H1 (cell line): ENCODE measurements around the gene OPHN1. TPM values are rescaled to one million over a fixed set of nuclear protein-coding genes. Genes with fewer than 3 reads are reported as not detected.

Experiments used
- CTCF ChIA-PET: fragments of 300-600 bp; sonication (Branson Sonifier 250); formaldehyde crosslinking; loops from one replicate; lab custom pipeline; 2021; ENCODE audit not compliant: partially characterized antibody; lab: Charles Lee
- POLR2A ChIA-PET: fragments of 300-600 bp; sonication (Branson Sonifier 250); formaldehyde crosslinking; loops from one replicate; lab custom pipeline; 2021; ENCODE audit warnings: inconsistent platforms; ENCODE audit not compliant: partially characterized antibody; lab: Charles Lee
- DNase-seq, 2 experiments: peaks; one replicate each; pipeline versions ENCODE4 v3.0.0 to v3.0.0-alpha.2; 2010 to 2022; ENCODE audit warnings: low spot score in 2 of 2, low read depth in 1 of 2, mixed read lengths in 1 of 2
- FAIRE-seq: peaks from 2 replicates; lab custom pipeline; 2011; peaks lifted over from hg19 to GRCh38; lab: Jason Lieb, UNC
- H2AFZ ChIP-seq: 2 replicates; pipeline ENCODE4 v1.8.1; 2012; ENCODE audit warnings: low read length, inconsistent platforms
- H2AK5ac ChIP-seq: 2 replicates; pipeline ENCODE4 v1.6.1; 2013; ENCODE audit warnings: low read depth, low read length
- H2BK120ac ChIP-seq: replicated peaks from 2 replicates; pipeline ENCODE3; 2013; ENCODE audit warnings: low read depth, low read length, inconsistent platforms
- H2BK12ac ChIP-seq: 2 replicates; pipeline ENCODE4 v1.6.1; 2013; ENCODE audit warnings: low read depth, low read length
- H2BK15ac ChIP-seq: 2 replicates; pipeline ENCODE4 v1.6.1; 2013; ENCODE audit warnings: low read length
- H2BK20ac ChIP-seq: 2 replicates; pipeline ENCODE4 v1.6.1; 2013; ENCODE audit warnings: low read length
- H2BK5ac ChIP-seq: 2 replicates; pipeline ENCODE4 v1.6.1; 2013; ENCODE audit warnings: low read depth, low read length
- H3K14ac ChIP-seq: 2 replicates; pipeline ENCODE4 v1.6.1; 2013; ENCODE audit warnings: inconsistent platforms; ENCODE audit not compliant: insufficient read length
- H3K18ac ChIP-seq: 2 replicates; pipeline ENCODE4 v1.6.1; 2013; ENCODE audit warnings: low read length; ENCODE audit errors: extremely low read depth
- H3K23ac ChIP-seq: 2 replicates; pipeline ENCODE4 v1.6.1; 2013; ENCODE audit warnings: inconsistent platforms; ENCODE audit not compliant: insufficient read length
- H3K23me2 ChIP-seq: 2 replicates; pipeline ENCODE4 v1.6.1; 2013; ENCODE audit warnings: low read depth, low read length
- H3K27ac ChIP-seq: 2 replicates; pipeline ENCODE4 v1.6.1; 2011; ENCODE audit warnings: low read depth, low read length, inconsistent platforms
- H3K27me3 ChIP-seq, 4 experiments: replicated peaks in 1 of 4; 1 replicate in 1 of 4; 2 replicates in 3 of 4; pipeline versions ENCODE4 v1.6.1 to v1.8.1; 2011 to 2013; ENCODE audit warnings: low read length in 3 of 4, mild to moderate bottlenecking in 3 of 4, inconsistent platforms in 2 of 4, mixed read lengths in 2 of 4, moderate library complexity in 1 of 4; ENCODE audit not compliant: control insufficient read depth in 3 of 4, insufficient read depth in 3 of 4; ENCODE audit errors: extremely low read depth in 1 of 4
- H3K36me3 ChIP-seq, 4 experiments: 2 replicates each; pipeline versions ENCODE4 v1.6.1 to v1.8.1; 2011 to 2013; ENCODE audit warnings: mild to moderate bottlenecking in 4 of 4, low read length in 3 of 4, moderate library complexity in 2 of 4, control low read depth in 1 of 4, inconsistent platforms in 1 of 4; ENCODE audit not compliant: insufficient read depth in 4 of 4, control insufficient read depth in 2 of 4
- H3K4ac ChIP-seq: replicated peaks from 2 replicates; pipeline ENCODE3; 2013; ENCODE audit warnings: low read length, low read depth, mixed read lengths, inconsistent platforms; ENCODE audit not compliant: insufficient read length
- H3K4me1 ChIP-seq, 4 experiments: replicated peaks in 1 of 4; 1 replicate in 1 of 4; 2 replicates in 3 of 4; pipeline versions ENCODE4 v1.6.1 to v1.8.1; 2011 to 2013; ENCODE audit warnings: low read length in 3 of 4, inconsistent platforms in 2 of 4, mixed read lengths in 1 of 4; ENCODE audit not compliant: insufficient read depth in 4 of 4, control insufficient read depth in 3 of 4
- H3K4me2 ChIP-seq, 2 experiments: 2 replicates each; pipeline versions ENCODE4 v1.6.1 to v1.8.1; 2011 to 2013; ENCODE audit warnings: low read depth in 2 of 2, low read length in 2 of 2, control low read depth in 1 of 2, inconsistent platforms in 1 of 2, mild to moderate bottlenecking in 1 of 2; ENCODE audit not compliant: insufficient read depth in 1 of 2
- H3K4me3 ChIP-seq, 4 experiments: fragments of 200-600, 300-600 bp in 1 of 4; sonication (generic), shearing (Covaris generic), sonication (Bioruptor Twin) in 1 of 4; 2 replicates each; pipeline versions ENCODE4 v1.5.1 to v1.8.1; 2011 to 2016; ENCODE audit warnings: low read length in 4 of 4, low read depth in 3 of 4, control low read depth in 2 of 4, inconsistent platforms in 2 of 4, mild to moderate bottlenecking in 2 of 4, mixed read lengths in 1 of 4, moderate library complexity in 1 of 4; ENCODE audit not compliant: insufficient read depth in 2 of 4; ENCODE audit errors: extremely low read depth in 1 of 4
- H3K56ac ChIP-seq: replicated peaks from 2 replicates; pipeline ENCODE3; 2013; ENCODE audit warnings: low read depth, mild to moderate bottlenecking, mixed read lengths, low read length, inconsistent platforms; ENCODE audit not compliant: insufficient read length
- H3K79me1 ChIP-seq: 2 replicates; pipeline ENCODE4 v1.6.1; 2013; ENCODE audit warnings: low read depth, low read length, control low read depth
- H3K79me2 ChIP-seq, 2 experiments: 2 replicates each; pipeline versions ENCODE4 v1.6.1 to v1.8.1; 2012 to 2013; ENCODE audit warnings: low read length in 2 of 2, mild to moderate bottlenecking in 2 of 2, inconsistent platforms in 1 of 2; ENCODE audit not compliant: insufficient read depth in 2 of 2, control insufficient read depth in 1 of 2
- H3K9ac ChIP-seq, 4 experiments: replicated peaks in 1 of 4; 1 replicate in 1 of 4; 2 replicates in 3 of 4; pipeline versions ENCODE4 v1.6.1 to v1.8.1; 2011 to 2013; ENCODE audit warnings: low read depth in 3 of 4, low read length in 3 of 4, control low read depth in 2 of 4, mild to moderate bottlenecking in 2 of 4, moderate library complexity in 2 of 4, inconsistent platforms in 1 of 4; ENCODE audit errors: extremely low read depth in 1 of 4
- H3K9me3 ChIP-seq, 2 experiments: 2 replicates each; pipeline versions ENCODE4 v1.6.1 to v1.8.1; 2012 to 2013; ENCODE audit warnings: mild to moderate bottlenecking in 2 of 2, moderate library complexity in 2 of 2, control low read depth in 1 of 2, inconsistent platforms in 1 of 2, low read depth in 1 of 2, low read length in 1 of 2, mixed read lengths in 1 of 2; ENCODE audit not compliant: insufficient read depth in 2 of 2
- H4K20me1 ChIP-seq, 2 experiments: replicated peaks in 1 of 2; 2 replicates each; pipeline versions ENCODE3 to v1.8.1; 2011 to 2013; ENCODE audit warnings: inconsistent platforms in 2 of 2, low read length in 2 of 2, mild to moderate bottlenecking in 1 of 2; ENCODE audit not compliant: insufficient read depth in 2 of 2, control insufficient read depth in 1 of 2
- H4K5ac ChIP-seq: 2 replicates; pipeline ENCODE4 v1.6.1; 2013; ENCODE audit warnings: low read length, low read depth, mixed read lengths, inconsistent platforms; ENCODE audit not compliant: insufficient read length
- H4K8ac ChIP-seq: 2 replicates; pipeline ENCODE4 v1.8.0; 2013; ENCODE audit warnings: mild to moderate bottlenecking, moderate library complexity, low read length, inconsistent platforms; ENCODE audit not compliant: insufficient read depth; ENCODE audit errors: extremely low read depth
- H4K91ac ChIP-seq: replicated peaks from 2 replicates; pipeline ENCODE3; 2013; ENCODE audit warnings: low read length, mixed read lengths, inconsistent platforms; ENCODE audit not compliant: insufficient read length
- BRCA1 ChIP-seq: IDR thresholded peaks from 2 replicates; pipeline ENCODE4 v1.6.1; 2012; ENCODE audit warnings: low read depth, low read length, improper control_type of control experiment
- CTBP2 ChIP-seq: IDR thresholded peaks from 2 replicates; pipeline ENCODE4 v1.7.0; 2011; ENCODE audit warnings: borderline replicate concordance, mild to moderate bottlenecking, moderate library complexity, mixed read lengths, low read length; ENCODE audit not compliant: insufficient read depth, insufficient read length
- MAFK ChIP-seq: IDR thresholded peaks from 2 replicates; pipeline ENCODE4 v1.6.1; 2012; ENCODE audit warnings: low read depth, mild to moderate bottlenecking, improper control_type of control experiment, low read length
- MAX ChIP-seq: IDR thresholded peaks from 2 replicates; pipeline ENCODE4 v1.6.1; 2012; ENCODE audit warnings: inconsistent platforms
- NANOG ChIP-seq: IDR thresholded peaks from 2 replicates; pipeline ENCODE4 v1.6.1; 2011; ENCODE audit warnings: low read length, low read depth, mild to moderate bottlenecking, inconsistent platforms; ENCODE audit not compliant: insufficient read depth, poor library complexity, severe bottlenecking
- RXRA ChIP-seq: IDR thresholded peaks from 2 replicates; pipeline ENCODE4 v1.6.1; 2011; ENCODE audit warnings: low read depth, mild to moderate bottlenecking, low read length, moderate library complexity; ENCODE audit not compliant: insufficient read depth
- SP2 ChIP-seq: IDR thresholded peaks from 2 replicates; pipeline ENCODE4 v1.6.1; 2012; ENCODE audit warnings: mild to moderate bottlenecking, low read length, inconsistent platforms
- SP4 ChIP-seq: IDR thresholded peaks from 2 replicates; pipeline ENCODE4 v1.6.1; 2012; ENCODE audit warnings: low read length, inconsistent platforms
- WGBS, 2 experiments: shearing (Covaris generic) in 1 of 2; methylation state at CpG; one replicate each; pipeline versions ENCODE4 v1.1.6 to v1.1.7; 2013 to 2015; ENCODE audit warnings: low lambda C conversion rate in 2 of 2, mixed read lengths in 2 of 2, inconsistent platforms in 1 of 2, low coverage in 1 of 2, missing lambda C conversion rate in 1 of 2; ENCODE audit not compliant: insufficient replicate concordance in 2 of 2, insufficient coverage in 1 of 2, insufficient read length in 1 of 2; ENCODE audit errors: extremely low coverage in 1 of 2, missing lambda C conversion rate in 1 of 2; 5-methylcytosine and 5-hydroxymethylcytosine counted together
- polyA plus RNA-seq, 7 experiments: library from polyadenylated mRNA; depleted of rRNA in 3 of 7; stranded (reverse) in 5 of 7; unstranded in 2 of 7; fragments of >200 nt in 5 of 7; fragments of 200-250 nt in 2 of 7; gene quantifications; 1 replicate in 5 of 7; 2 replicates in 1 of 7; 4 replicates in 1 of 7; pipeline versions ENCODE4 v1.2.1 to v1.2.3, GENCODE V29; 2011 to 2013; ENCODE audit warnings: missing spikeins in 2 of 7, mixed read lengths in 2 of 7
- total RNA-seq: library from RNA; stranded (reverse); fragmentation: NEBNext Ultra II Directional; extraction: Animal tissue kit (Norgen Biotek cat#: 25700); gene quantifications from 2 replicates; pipeline ENCODE4 v1.2.1, GENCODE V29; 2021

The OPHN1 gene
- total and polyA plus RNA-seq, 2 of the 8 experiments (the other 6 are each of a cell fraction or from before 2014, with no cell fraction given), result 1.2 to 3.5 TPM

GRCh38 chrX:68454476-68455150, 21.3 kb upstream of the OPHN1 start:
- H4K8ac ChIP-seq, result no peak overlapping the region
- H2BK5ac ChIP-seq, result no peak overlapping the region
- FAIRE-seq, result no peak
- no peaks in the 10 kb centered on the region for H3K27me3 ChIP-seq
- H2AK5ac ChIP-seq, result no peak overlapping the region
- 87% methylated on average over 8 of the region's 8 CpGs; no CpG with 5 or more reads in 1 of the 2 experiments for WGBS, 2 experiments
- no peak overlapping the region for H3K4ac ChIP-seq
- no peak overlapping the region for H3K14ac ChIP-seq
- TF ChIP-seq MAFK, result no peak
- no peak for TF ChIP-seq CTBP2
- no peak for TF ChIP-seq BRCA1
- no peak for TF ChIP-seq NANOG
- no peak for TF ChIP-seq SP2
- no peak for TF ChIP-seq RXRA
- TF ChIP-seq SP4, result no peak
- no peak for TF ChIP-seq MAX
- H2AFZ ChIP-seq, result no peak overlapping the region
- H3K23ac ChIP-seq, result no peak overlapping the region
- ChIA-PET POLR2A (no interaction called here), CTCF (no interaction called here)
- no peak overlapping the region for H3K18ac ChIP-seq
- H4K20me1 ChIP-seq, result no peaks in the 10 kb centered on the region
- H2BK12ac ChIP-seq, result no peak overlapping the region
- H4K91ac ChIP-seq, result no peak overlapping the region
- H2BK15ac ChIP-seq, result no peak overlapping the region
- H3K4me3 ChIP-seq, result no peak overlapping the region
- no peaks in the 10 kb centered on the region for H3K79me1 ChIP-seq
- H3K9ac ChIP-seq, result no peak overlapping the region
- H2BK120ac ChIP-seq, result no peak overlapping the region
- H2BK20ac ChIP-seq, result no peak overlapping the region
- H3K79me2 ChIP-seq, result no peaks in the 10 kb centered on the region
- no peak overlapping the region for H3K4me2 ChIP-seq
- DNase-seq, result no peak
- H3K9me3 ChIP-seq, result no peaks in the 10 kb centered on the region
- no peaks in the 10 kb centered on the region for H3K36me3 ChIP-seq
- no peak overlapping the region for H3K27ac ChIP-seq
- H3K4me1 ChIP-seq, result no peaks in the 10 kb centered on the region
- no peak overlapping the region for H4K5ac ChIP-seq
- no peaks in the 10 kb centered on the region for H3K23me2 ChIP-seq
- no peak overlapping the region for H3K56ac ChIP-seq
